SK-N-MC (cell line): ENCODE measurements around the gene CIAO2B.
A peak's percentile ranks its signal among the peaks of the same experiment; 100 is the strongest.

Source experiments
- DNase-seq: peaks from one replicate; pipeline ENCODE4 v3.0.0-alpha.2; 2011; ENCODE audit warnings: low read depth, low spot score
- H3K27ac ChIP-seq: fragments of 200-600 bp; sonication (generic); 2 replicates; pipeline ENCODE4 v1.5.1; 2016; ENCODE audit warnings: mixed run types
- H3K36me3 ChIP-seq: fragments of 200-600 bp; sonication (generic); 2 replicates; pipeline ENCODE4 v1.6.1; 2017; ENCODE audit warnings: antibody characterized with exemption, low read length, mixed read lengths; ENCODE audit not compliant: insufficient read depth
- H3K4me3 ChIP-seq: fragments of 200-600 bp; sonication (generic); 2 replicates; pipeline ENCODE4 v1.5.1; 2016
- H3K9ac ChIP-seq: fragments of 200-600 bp; sonication (generic); 2 replicates; pipeline ENCODE4 v1.8.0; 2017; ENCODE audit warnings: mixed run types, mixed read lengths; ENCODE audit not compliant: insufficient read length
- H3K9me3 ChIP-seq: fragments of 200-600 bp; sonication (generic); 2 replicates; pipeline ENCODE4 v1.6.1; 2017; ENCODE audit warnings: low read depth, mild to moderate bottlenecking, antibody characterized with exemption, low read length, moderate library complexity, mixed read lengths
- EZH2 ChIP-seq: fragments of 200-600 bp; sonication (generic); IDR thresholded peaks from one replicate; pipeline ENCODE4 v1.6.1; 2017; ENCODE audit warnings: antibody characterized with exemption
- FOXP2 ChIP-seq: optimal IDR thresholded peaks from 2 replicates; pipeline ENCODE3; 2011; ENCODE audit warnings: mild to moderate bottlenecking, moderate library complexity; ENCODE audit not compliant: insufficient read depth; ENCODE audit errors: extremely low read length, control extremely low read depth
- POLR2AphosphoS5 ChIP-seq: IDR thresholded peaks from 2 replicates; pipeline ENCODE4 v1.6.1; 2012; ENCODE audit warnings: mild to moderate bottlenecking, low read depth, low read length, borderline replicate concordance

The CIAO2B gene

DNA sequence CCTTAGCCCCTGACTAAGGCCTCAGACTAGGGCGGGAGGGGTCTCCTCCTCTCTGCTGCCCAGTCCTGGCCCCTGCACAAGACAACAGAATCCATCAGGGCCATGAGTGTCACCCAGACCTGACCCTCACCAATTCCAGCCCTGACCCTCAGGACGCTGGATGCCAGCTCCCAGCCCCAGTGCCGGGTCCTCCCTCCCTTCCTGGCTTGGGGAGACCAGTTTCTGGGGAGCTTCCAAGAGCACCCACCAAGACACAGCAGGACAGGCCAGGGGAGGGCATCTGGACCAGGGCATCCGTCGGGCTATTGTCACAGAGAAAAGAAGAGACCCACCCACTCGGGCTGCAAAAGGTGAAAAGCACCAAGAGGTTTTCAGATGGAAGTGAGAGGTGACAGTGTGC, 39.5 kb upstream of the CIAO2B start:
- H3K9me3 ChIP-seq, result no peaks in the 10 kb centered on the region
- no peak overlapping the region for H3K4me3 ChIP-seq
- DNase-seq, result no peak
- H3K36me3 ChIP-seq, result no peaks in the 10 kb centered on the region
- no peak overlapping the region for H3K27ac ChIP-seq
- TF ChIP-seq FOXP2 (no peak), EZH2 (no peak), POLR2AphosphoS5 (no peak)
- no peak overlapping the region for H3K9ac ChIP-seq

DNA sequence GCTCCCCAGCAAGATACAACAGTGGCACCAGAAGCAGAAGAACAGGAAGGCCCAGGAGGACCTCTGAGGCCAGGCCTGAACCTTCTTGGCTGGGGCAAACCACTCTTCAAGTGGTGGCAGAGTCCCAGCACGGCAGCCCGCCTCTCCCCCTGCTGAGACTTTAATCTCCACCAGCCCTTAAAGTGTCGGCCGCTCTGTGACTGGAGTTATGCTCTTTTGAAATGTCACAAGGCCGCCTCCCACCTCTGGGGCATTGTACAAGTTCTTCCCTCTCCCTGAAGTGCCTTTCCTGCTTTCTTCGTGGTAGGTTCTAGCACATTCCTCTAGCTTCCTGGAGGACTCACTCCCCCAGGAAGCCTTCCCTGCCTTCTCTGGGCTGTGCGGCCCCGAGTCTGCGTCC, 38.8 kb upstream of the CIAO2B start:
- TF ChIP-seq EZH2, result no peak
- no peak for TF ChIP-seq FOXP2
- TF ChIP-seq POLR2AphosphoS5, result no peak
- no peak overlapping the region for H3K4me3 ChIP-seq
- H3K36me3 ChIP-seq, result no peaks in the 10 kb centered on the region
- no peaks in the 10 kb centered on the region for H3K9me3 ChIP-seq
- H3K27ac ChIP-seq, result no peak overlapping the region
- no peak for DNase-seq
- no peak overlapping the region for H3K9ac ChIP-seq

DNA sequence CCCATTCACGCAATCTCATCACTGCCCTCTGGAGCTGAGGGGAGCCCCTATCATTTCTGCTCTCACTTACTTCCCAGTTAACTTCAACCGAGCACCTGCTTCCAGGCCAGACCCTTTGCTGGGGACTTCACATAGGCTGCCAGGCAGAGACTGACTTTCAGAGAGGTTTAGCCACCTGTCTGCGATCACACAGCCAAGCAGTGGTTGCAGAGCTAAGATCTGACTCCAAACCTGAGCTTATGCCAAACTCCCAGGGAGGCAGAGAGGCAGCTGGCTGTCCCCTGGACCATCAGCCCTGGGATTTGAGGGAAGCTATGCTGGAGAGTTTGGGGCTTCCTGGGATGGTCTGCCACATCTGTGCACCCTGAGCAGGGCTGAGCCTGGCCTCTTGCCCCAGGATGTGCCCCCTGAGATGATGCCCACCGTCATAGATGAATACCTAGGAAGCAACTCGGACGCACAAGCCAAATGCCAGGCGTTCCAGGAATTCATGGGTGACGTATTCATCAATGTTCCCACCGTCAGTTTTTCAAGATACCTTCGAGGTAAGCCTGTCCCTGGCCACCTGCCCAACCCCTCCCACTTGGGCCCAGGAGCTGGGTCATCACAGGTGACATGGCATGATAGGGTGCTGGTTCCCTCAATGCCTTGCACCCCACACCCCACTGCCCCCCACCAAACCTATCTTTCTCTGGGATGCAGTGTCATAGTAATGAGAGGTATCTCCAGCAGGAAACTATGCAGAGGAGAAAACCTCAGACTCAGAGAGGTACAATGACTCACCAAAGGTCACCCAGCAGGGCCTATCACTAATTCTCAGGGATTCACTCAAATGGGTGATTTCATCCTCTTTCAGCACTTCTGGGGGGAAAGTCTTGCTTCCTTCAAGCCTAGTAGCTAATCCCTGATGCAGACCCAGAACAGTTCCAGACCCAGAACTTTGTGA, 36.8 kb upstream of the CIAO2B start:
- no peaks in the 10 kb centered on the region for H3K36me3 ChIP-seq
- DNase-seq, result no peak
- TF ChIP-seq FOXP2 (no peak), EZH2 (no peak), POLR2AphosphoS5 (no peak)
- H3K4me3 ChIP-seq, result no peak overlapping the region
- no peaks in the 10 kb centered on the region for H3K9me3 ChIP-seq
- H3K9ac ChIP-seq, result no peak overlapping the region
- no peak overlapping the region for H3K27ac ChIP-seq

DNA sequence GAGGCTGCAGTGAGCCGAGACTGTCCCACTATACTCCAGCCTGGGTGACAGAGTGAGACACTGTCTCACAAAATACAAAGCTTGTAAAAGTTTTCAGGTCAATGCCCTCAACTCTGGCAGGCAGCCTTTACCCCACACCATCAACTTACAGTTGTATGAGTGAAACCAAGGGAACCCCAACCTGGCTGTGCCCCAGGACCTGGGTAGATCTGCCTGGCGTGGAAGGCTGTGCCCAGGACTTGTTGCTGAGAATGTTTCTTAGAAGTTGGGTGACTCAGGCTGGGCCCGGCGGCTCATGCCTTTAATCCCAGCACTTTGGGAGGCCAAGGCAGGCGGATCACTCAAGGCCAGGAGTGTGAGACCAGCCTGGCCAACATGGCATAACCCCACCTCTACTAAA, 34.6 kb upstream of the CIAO2B start:
- H3K27ac ChIP-seq, result no peak overlapping the region
- no peaks in the 10 kb centered on the region for H3K36me3 ChIP-seq
- H3K9me3 ChIP-seq, result no peaks in the 10 kb centered on the region
- no peak overlapping the region for H3K9ac ChIP-seq
- DNase-seq, result no peak
- no peak overlapping the region for H3K4me3 ChIP-seq
- no peak for TF ChIP-seq EZH2

DNA sequence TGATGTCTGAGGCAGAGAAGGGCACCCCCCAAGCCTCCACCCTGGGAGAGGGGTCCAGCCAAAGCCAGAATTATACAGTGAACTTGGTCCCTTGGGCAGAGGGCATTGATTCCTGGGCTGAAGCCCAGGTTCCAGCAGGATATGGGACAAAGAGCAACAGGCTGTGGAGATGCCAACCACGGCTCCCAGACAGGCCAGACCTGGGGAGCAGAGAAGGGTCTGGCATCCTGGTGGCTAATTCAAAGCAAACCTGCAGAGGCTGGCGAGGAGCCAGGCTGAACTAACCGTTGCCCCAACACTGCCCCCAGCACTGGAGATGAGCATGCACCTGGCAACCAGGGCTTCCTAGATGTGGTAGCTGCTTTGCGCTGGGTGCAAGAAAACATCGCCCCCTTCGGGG, 29.8 kb upstream of the CIAO2B start:
- H3K36me3 ChIP-seq, result no peaks in the 10 kb centered on the region
- no peak overlapping the region for H3K9ac ChIP-seq
- H3K27ac ChIP-seq, result no peak overlapping the region
- no peaks in the 10 kb centered on the region for H3K9me3 ChIP-seq
- DNase-seq, result no peak
- H3K4me3 ChIP-seq, result no peak overlapping the region
- TF ChIP-seq POLR2AphosphoS5 (no peak), EZH2 (no peak), FOXP2 (no peak)

DNA sequence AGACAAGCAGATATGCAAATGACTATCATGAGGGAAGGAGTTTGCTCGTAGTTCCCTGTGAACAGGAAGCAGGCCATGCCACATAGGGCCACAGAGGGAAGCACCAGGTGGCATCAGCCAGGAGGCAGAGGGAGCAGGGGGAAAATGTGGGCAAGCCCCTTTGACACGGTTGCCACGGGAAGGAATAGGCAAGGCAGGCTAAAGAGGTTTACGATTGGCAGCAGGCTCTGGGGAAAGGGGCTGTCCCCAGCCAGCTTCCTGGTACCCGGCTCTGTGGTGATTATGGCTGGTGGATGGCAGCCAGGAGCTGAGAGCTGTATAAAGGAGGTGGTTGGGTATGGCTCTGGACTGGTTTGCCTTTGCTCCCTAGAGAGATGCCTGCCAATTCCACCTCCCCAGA, 27.7 kb upstream of the CIAO2B start:
- TF ChIP-seq POLR2AphosphoS5, result no peak
- no peak for TF ChIP-seq FOXP2
- no peak for TF ChIP-seq EZH2
- H3K9ac ChIP-seq, result no peak overlapping the region
- H3K27ac ChIP-seq, result no peak overlapping the region
- no peaks in the 10 kb centered on the region for H3K9me3 ChIP-seq
- no peak overlapping the region for H3K4me3 ChIP-seq
- DNase-seq, result no peak
- H3K36me3 ChIP-seq, result no peaks in the 10 kb centered on the region

DNA sequence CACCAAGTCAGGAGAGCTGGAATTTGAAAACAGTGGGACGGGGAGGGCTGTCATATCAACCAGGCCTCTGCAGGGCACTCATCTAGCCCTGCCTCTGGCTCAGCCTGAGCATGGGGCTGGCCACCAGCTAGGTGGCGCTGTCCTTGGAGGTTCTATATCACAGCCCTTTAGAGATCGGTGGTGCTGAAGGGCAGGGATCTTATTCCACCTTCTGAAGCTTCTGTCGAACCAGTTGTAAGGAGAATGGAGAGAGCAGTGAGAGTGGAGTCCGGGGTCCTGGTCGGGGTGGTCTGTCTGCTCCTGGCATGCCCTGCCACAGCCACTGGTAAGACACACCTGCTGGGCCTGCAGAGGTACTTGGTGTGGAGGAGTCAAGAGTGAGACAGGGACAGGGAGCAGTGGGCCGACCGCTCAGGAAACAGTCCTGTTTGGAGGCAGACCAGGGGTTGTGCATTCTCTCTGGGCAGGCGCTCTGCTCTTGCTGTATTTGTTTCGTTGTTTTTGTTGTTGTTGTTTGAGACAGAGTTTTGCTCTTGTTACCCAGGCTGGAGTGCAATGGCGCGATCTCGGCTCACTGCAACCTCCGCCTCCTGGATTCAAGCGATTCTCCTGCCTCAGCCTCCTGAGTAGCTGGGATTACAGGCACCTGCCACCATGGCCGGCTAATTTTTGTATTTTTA, 27.0 kb upstream of the CIAO2B start, which contains the start of gene CES3:
TSS of gene CES3 (plus strand) at position 202 of the 680 bp plus-strand sequence. CDS start at position 244, 42 bp downstream.
- peak within 1 kb of the TSS; percentile 68 for H3K4me3 ChIP-seq
- TF ChIP-seq FOXP2, result no peak
- no peak for TF ChIP-seq EZH2
- no peak for TF ChIP-seq POLR2AphosphoS5
- H3K27ac ChIP-seq, result no peak within 1 kb of the TSS
- no peak for DNase-seq
- no peaks in the 10 kb centered on the region for H3K9me3 ChIP-seq
- H3K9ac ChIP-seq, result no peak within 1 kb of the TSS
- H3K36me3 ChIP-seq, result no peaks in the 10 kb centered on the region

DNA sequence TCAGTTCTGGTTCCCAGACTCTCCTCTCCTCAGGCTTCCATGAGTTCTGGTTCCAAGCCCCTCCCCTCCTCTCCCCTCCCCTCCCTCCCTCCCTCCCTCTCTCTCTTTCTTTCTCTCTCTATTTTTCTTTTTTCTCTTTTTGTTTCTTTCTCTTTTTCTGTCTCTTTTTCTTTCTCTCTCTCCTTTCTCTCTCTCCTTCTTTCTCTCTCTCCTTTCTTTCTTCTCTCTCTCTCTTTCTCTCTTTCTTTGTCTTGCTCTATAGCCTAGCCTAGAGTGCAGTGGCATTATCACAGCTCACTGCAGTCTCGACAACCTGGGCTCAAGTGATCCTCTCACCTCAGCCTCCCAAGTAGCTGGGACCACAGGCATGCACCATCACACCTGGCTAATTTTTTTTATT, 26.1 kb upstream of the CIAO2B start:
- Histone ChIP-seq H3K27ac (no peak overlapping the region), H3K9ac (no peak overlapping the region), H3K36me3 (no peaks in the 10 kb centered on the region), H3K9me3 (no peaks in the 10 kb centered on the region), H3K4me3 (no peak overlapping the region)
- DNase-seq, result no peak
- TF ChIP-seq EZH2, result no peak
- no peak for TF ChIP-seq POLR2AphosphoS5
- TF ChIP-seq FOXP2, result no peak
